ENCODE measurements around the gene CYP3A4.
A peak's percentile ranks its signal among the peaks of the same experiment; 100 is the strongest.
"Not testable (repeated sequence)": the region's sequence is repeated elsewhere in the genome, so short reads cannot be mapped to it uniquely, and the experiment has no call there.

The CYP3A4 gene

GRCh38 chr7:99739699-99740572, 44.0 kb downstream of the CYP3A4 start:
- Histone ChIP-seq H3K9me3 (ENCODE audit: insufficient read depth, low read length) (no peaks in the 10 kb centered on the region), H3K27me3 (ENCODE audit: insufficient read depth, insufficient read length) (no peaks in the 10 kb centered on the region), H3K4me1 (ENCODE audit: insufficient read depth, insufficient read length) (no peaks in the 10 kb centered on the region), H3K9ac (ENCODE audit: insufficient read length, low read depth) (no peak overlapping the region), H3K36me3 (ENCODE audit: insufficient read depth, insufficient read length, low read length) (no peaks in the 10 kb centered on the region), H3K4me3 (ENCODE audit: insufficient read length, low read depth) (no peak overlapping the region)
- TF ChIP-seq SUZ12 (IDR thresholded peaks at IDR 0.05; ENCODE audit: extremely low read depth, insufficient read depth, insufficient read length): no peak
- no peak for TF ChIP-seq ZNF274 (IDR thresholded peaks at IDR 0.05; ENCODE audit: low read depth, low read length)
- TF ChIP-seq YY1 (IDR thresholded peaks at IDR 0.05; ENCODE audit: insufficient read depth, insufficient read length): no peak
- DNase-seq (ENCODE audit: low read depth, low spot score): peak; percentile 2

- Histone ChIP-seq H3K36me3 (ENCODE audit: insufficient read depth, insufficient read length, low read length) (no peaks in the 10 kb centered on the region), H3K9ac (ENCODE audit: insufficient read length, low read depth) (no peak overlapping the region), H3K4me3 (ENCODE audit: insufficient read length, low read depth) (no peak overlapping the region), H3K27me3 (ENCODE audit: insufficient read depth, insufficient read length) (no peaks in the 10 kb centered on the region), H3K4me1 (ENCODE audit: insufficient read depth, insufficient read length) (no peaks in the 10 kb centered on the region), H3K9me3 (ENCODE audit: insufficient read depth, low read length) (no peaks in the 10 kb centered on the region)
- no peak for DNase-seq (ENCODE audit: low read depth, low spot score)
- TF ChIP-seq SUZ12 (IDR thresholded peaks at IDR 0.05; ENCODE audit: extremely low read depth, insufficient read depth, insufficient read length): no peak
- TF ChIP-seq ZNF274 (IDR thresholded peaks at IDR 0.05; ENCODE audit: low read depth, low read length): no peak
- no peak for TF ChIP-seq YY1 (IDR thresholded peaks at IDR 0.05; ENCODE audit: insufficient read depth, insufficient read length)
Observed at GRCh38 chr7:99737726-99738125, 46.3 kb downstream of the CYP3A4 start.

GRCh38 chr7:99736667-99737066, 47.3 kb downstream of the CYP3A4 start:
- not testable (repeated sequence) for H3K9ac ChIP-seq (ENCODE audit: insufficient read length, low read depth); H3K27me3 ChIP-seq (ENCODE audit: insufficient read depth, insufficient read length); H3K4me1 ChIP-seq (ENCODE audit: insufficient read depth, insufficient read length); H3K4me3 ChIP-seq (ENCODE audit: insufficient read length, low read depth); H3K36me3 ChIP-seq (ENCODE audit: insufficient read depth, insufficient read length, low read length); H3K9me3 ChIP-seq (ENCODE audit: insufficient read depth, low read length); DNase-seq (ENCODE audit: low read depth, low spot score)

DNA sequence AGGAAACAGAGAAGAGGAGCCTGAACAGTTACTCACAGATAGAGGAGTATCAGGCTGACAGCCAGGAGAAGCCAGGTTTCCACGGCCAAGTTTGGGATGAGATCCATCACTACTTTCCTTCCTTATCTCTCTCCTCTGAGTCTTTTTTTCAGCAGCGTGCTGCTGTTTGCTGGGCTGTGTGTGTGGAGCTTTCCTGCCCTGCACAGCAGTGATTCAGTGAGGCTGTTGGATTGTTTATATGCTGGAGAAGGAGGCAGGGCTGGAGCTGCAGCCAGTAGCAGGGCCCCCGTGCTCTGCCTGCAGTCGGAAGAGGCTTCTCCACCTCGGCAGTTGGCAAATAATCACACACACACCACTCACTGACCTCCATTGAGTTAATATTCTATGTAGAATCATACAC, 49.0 kb downstream of the CYP3A4 start, which contains the start of gene CYP3A7:
CYP3A7 (minus strand) TSS at position 210 of the 400 bp plus-strand sequence; CDS start at position 107, 103 bp downstream.
- Histone ChIP-seq H3K36me3 (ENCODE audit: insufficient read depth, insufficient read length, low read length) (no peaks in the 10 kb centered on the region), H3K9me3 (ENCODE audit: insufficient read depth, low read length) (no peaks in the 10 kb centered on the region), H3K27me3 (ENCODE audit: insufficient read depth, insufficient read length) (no peaks in the 10 kb centered on the region), H3K4me1 (ENCODE audit: insufficient read depth, insufficient read length) (no peaks in the 10 kb centered on the region), H3K4me3 (ENCODE audit: insufficient read length, low read depth) (no peak within 1 kb of the TSS), H3K9ac (ENCODE audit: insufficient read length, low read depth) (no peak within 1 kb of the TSS)
- no peak for DNase-seq (ENCODE audit: low read depth, low spot score)
- TF ChIP-seq ZNF274 (IDR thresholded peaks at IDR 0.05; ENCODE audit: low read depth, low read length) (no peak), YY1 (IDR thresholded peaks at IDR 0.05; ENCODE audit: insufficient read depth, insufficient read length) (no peak), SUZ12 (IDR thresholded peaks at IDR 0.05; ENCODE audit: extremely low read depth, insufficient read depth, insufficient read length) (no peak)

DNA sequence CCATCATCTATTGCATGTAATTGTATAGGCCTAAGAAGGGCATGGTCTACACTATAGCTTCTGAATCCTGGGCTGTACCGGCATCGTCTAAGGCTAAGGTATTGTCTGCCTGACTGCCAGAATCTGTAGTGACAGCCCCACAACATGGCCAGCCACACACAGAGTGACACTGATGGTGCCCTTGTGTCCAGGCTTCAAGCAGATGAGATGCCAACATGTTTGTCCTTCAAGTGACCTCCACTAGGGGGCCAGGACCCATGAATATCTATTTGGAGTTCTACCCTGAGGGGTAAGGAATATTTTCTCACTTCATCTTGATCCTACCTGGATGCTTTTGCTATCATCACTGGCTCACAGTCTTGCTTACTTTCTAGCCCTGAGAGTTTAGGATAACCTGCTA, 50.5 kb downstream of the CYP3A4 start:
- no peak for DNase-seq (ENCODE audit: low read depth, low spot score)
- Histone ChIP-seq H3K4me3 (ENCODE audit: insufficient read length, low read depth) (no peak overlapping the region), H3K27me3 (ENCODE audit: insufficient read depth, insufficient read length) (no peaks in the 10 kb centered on the region), H3K4me1 (ENCODE audit: insufficient read depth, insufficient read length) (no peaks in the 10 kb centered on the region), H3K9me3 (ENCODE audit: insufficient read depth, low read length) (no peaks in the 10 kb centered on the region), H3K9ac (ENCODE audit: insufficient read length, low read depth) (no peak overlapping the region), H3K36me3 (ENCODE audit: insufficient read depth, insufficient read length, low read length) (no peaks in the 10 kb centered on the region)
- TF ChIP-seq ZNF274 (IDR thresholded peaks at IDR 0.05; ENCODE audit: low read depth, low read length) (no peak), YY1 (IDR thresholded peaks at IDR 0.05; ENCODE audit: insufficient read depth, insufficient read length) (no peak), SUZ12 (IDR thresholded peaks at IDR 0.05; ENCODE audit: extremely low read depth, insufficient read depth, insufficient read length) (no peak)

DNA sequence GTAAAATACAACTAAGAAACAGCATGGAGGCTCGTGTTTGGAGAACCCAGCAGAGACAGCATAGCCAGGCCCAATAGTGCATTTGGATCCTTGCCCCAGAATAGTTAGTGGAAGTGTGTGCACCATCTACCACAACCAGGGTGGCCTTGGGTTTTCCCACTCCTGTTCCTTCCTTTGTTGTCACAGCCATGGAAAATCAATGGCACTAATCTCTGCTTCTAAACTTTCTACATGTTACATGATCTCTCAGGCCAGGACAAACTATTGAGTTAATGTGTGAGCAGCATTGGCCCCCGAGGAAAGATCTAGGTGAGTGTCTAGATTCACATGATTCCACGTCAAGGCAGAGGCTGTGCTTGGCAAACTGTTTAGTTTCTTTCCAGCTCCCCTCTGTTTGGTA, 51.0 kb downstream of the CYP3A4 start:
- H3K9ac ChIP-seq (ENCODE audit: insufficient read length, low read depth): no peak overlapping the region
- no peaks in the 10 kb centered on the region for H3K9me3 ChIP-seq (ENCODE audit: insufficient read depth, low read length)
- no peak overlapping the region for H3K4me3 ChIP-seq (ENCODE audit: insufficient read length, low read depth)
- H3K4me1 ChIP-seq (ENCODE audit: insufficient read depth, insufficient read length): no peaks in the 10 kb centered on the region
- TF ChIP-seq YY1 (IDR thresholded peaks at IDR 0.05; ENCODE audit: insufficient read depth, insufficient read length) (no peak), ZNF274 (IDR thresholded peaks at IDR 0.05; ENCODE audit: low read depth, low read length) (no peak), SUZ12 (IDR thresholded peaks at IDR 0.05; ENCODE audit: extremely low read depth, insufficient read depth, insufficient read length) (no peak)
- H3K36me3 ChIP-seq (ENCODE audit: insufficient read depth, insufficient read length, low read length): no peaks in the 10 kb centered on the region
- no peaks in the 10 kb centered on the region for H3K27me3 ChIP-seq (ENCODE audit: insufficient read depth, insufficient read length)
- no peak for DNase-seq (ENCODE audit: low read depth, low spot score)

- no peak overlapping the region for H3K4me3 ChIP-seq (ENCODE audit: insufficient read length, low read depth)
- no peaks in the 10 kb centered on the region for H3K36me3 ChIP-seq (ENCODE audit: insufficient read depth, insufficient read length, low read length)
- no peak for DNase-seq (ENCODE audit: low read depth, low spot score)
Observed at GRCh38 chr7:99731638-99732374, 52.2 kb downstream of the CYP3A4 start.

More at GRCh38 chr7:99731638-99732374, 52.2 kb downstream of the CYP3A4 start:
- Histone ChIP-seq H3K4me1 (ENCODE audit: insufficient read depth, insufficient read length) (no peaks in the 10 kb centered on the region), H3K9me3 (ENCODE audit: insufficient read depth, low read length) (no peaks in the 10 kb centered on the region), H3K9ac (ENCODE audit: insufficient read length, low read depth) (no peak overlapping the region), H3K27me3 (ENCODE audit: insufficient read depth, insufficient read length) (no peaks in the 10 kb centered on the region)
- TF ChIP-seq ZNF274 (IDR thresholded peaks at IDR 0.05; ENCODE audit: low read depth, low read length) (no peak), SUZ12 (IDR thresholded peaks at IDR 0.05; ENCODE audit: extremely low read depth, insufficient read depth, insufficient read length) (no peak), YY1 (IDR thresholded peaks at IDR 0.05; ENCODE audit: insufficient read depth, insufficient read length) (no peak)

All from NT2/D1 (cell line).